Uterus (tissue), 2 donors: Measurements from ENCODE around the gene DPP6.

ENCODE experiments used
- CTCF ChIP-seq, 4 experiments: fragments of 200-600 bp in 2 of 4; fragments of 450-650 bp in 2 of 4; sonication (generic) in 2 of 4; IDR thresholded peaks; one replicate each; pipeline ENCODE4 v1.5.1; 2016 to 2019; ENCODE audit warnings: antibody characterized with exemption in 4 of 4, mild to moderate bottlenecking in 2 of 4, moderate library complexity in 1 of 4
- POLR2A ChIP-seq, 2 donors: fragments of 450-650 bp; IDR thresholded peaks; one replicate each; pipeline ENCODE4 v1.6.1; 2016; ENCODE audit warnings: antibody characterized with exemption in 2 of 2, mild to moderate bottlenecking in 1 of 2, moderate library complexity in 1 of 2

- no peak for TF ChIP-seq CTCF (IDR thresholded peaks at IDR 0.05)
- no peak for TF ChIP-seq POLR2A (IDR thresholded peaks at IDR 0.05)
These were observed 517.7 kb downstream of the DPP6 start for GRCh38 chr7:154569916-154570315.
